Activated CD8-positive, alpha-beta T cell treated with anti-CD3 and anti-CD28 coated beads for 36 hours (primary cell): ENCODE results near the gene SPAG8. TPM values are rescaled to one million over a fixed set of nuclear protein-coding genes. Genes with fewer than 3 reads are reported as not detected.

Source experiments
- ATAC-seq: fragments of 200-7000 bp; cut with Tn5 transposase; one replicate; pipeline ENCODE4 v1.10.0; 2021; ENCODE audit warnings: mild to moderate bottlenecking, moderate library complexity
- CTCF ChIA-PET: fragments of 350-600 bp; sonication (Branson Sonifier 250); formaldehyde crosslinking; loops from one replicate; lab custom pipeline; 2021; ENCODE audit warnings: antibody characterized with exemption; lab: Charles Lee
- POLR2A ChIA-PET: fragments of 350-600 bp; sonication (Branson Sonifier 250); formaldehyde crosslinking; loops from one replicate; lab custom pipeline; 2021; ENCODE audit warnings: antibody characterized with exemption; lab: Charles Lee
- DNase-seq: peaks from one replicate; pipeline ENCODE4 v3.0.0-alpha.2; 2020
- H3K27ac Mint-ChIP-seq: one replicate; pipeline ENCODE4 v1.8.0; 2021; ENCODE audit warnings: mild to moderate bottlenecking, mixed read lengths
- H3K27me3 Mint-ChIP-seq: one replicate; pipeline ENCODE4 v1.8.0; 2021; ENCODE audit warnings: mixed read lengths
- H3K36me3 Mint-ChIP-seq: one replicate; pipeline ENCODE4 v1.8.0; 2021; ENCODE audit warnings: low read depth, mixed read lengths
- H3K4me1 Mint-ChIP-seq: one replicate; pipeline ENCODE4 v1.8.0; 2021; ENCODE audit warnings: low read depth, mixed read lengths
- H3K4me3 Mint-ChIP-seq: one replicate; pipeline ENCODE4 v1.8.0; 2021; ENCODE audit warnings: mild to moderate bottlenecking, moderate library complexity, mixed read lengths
- H3K9me3 Mint-ChIP-seq: one replicate; pipeline ENCODE4 v1.8.0; 2021; ENCODE audit warnings: mixed read lengths
- intact Hi-C: fragments of 100-400 bp; cut with micrococcal nuclease; formaldehyde crosslinking; loops from one replicate; pipeline ENCODE4 v1.10.0; 2022
- total RNA-seq, 2 experiments: library from RNA; stranded (reverse); gene quantifications; one replicate each; pipeline ENCODE4 v1.2.3, GENCODE V29; 2021
- TF ChIP-seq, protein P1 (sequence below): fragments of 200-600 bp; IDR thresholded peaks from one replicate; pipeline ENCODE4 v1.8.0; 2022; ENCODE audit warnings: antibody characterized with exemption, mild to moderate bottlenecking

SPAG8 gene
- total RNA-seq, 2 experiments from 2014 or later = 0.63 to 1.1 TPM

DNA sequence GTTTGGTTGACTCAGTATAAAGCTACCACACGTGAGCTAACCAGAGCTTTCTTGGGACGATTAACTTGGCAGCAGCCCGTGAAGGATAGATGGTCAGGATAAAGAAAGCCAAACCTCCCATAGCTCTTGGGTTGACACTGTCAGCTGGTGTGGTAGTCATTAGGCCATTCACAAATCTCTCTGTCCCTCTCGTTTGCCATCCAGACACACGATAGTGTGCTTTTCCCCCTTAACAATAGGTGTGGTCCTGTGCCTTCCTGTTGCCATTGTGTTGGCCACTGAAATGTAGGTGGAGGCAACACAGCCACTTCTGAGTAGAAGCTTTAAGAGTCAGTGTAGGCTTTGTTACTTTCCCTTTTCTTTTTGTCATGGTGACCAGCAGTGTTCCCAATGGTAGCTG lies 46.4 kb upstream of the SPAG8 start:
- no peak overlapping the region for H3K4me3 Mint-ChIP-seq
- DNase-seq = no peak
- ChIA-PET POLR2A (no interaction called here), CTCF (interaction anchor here (1.1 to 3.7 kb wide), 4 partner anchors 24 to 87 kb away, joined by 3 to 19 read pairs (median 5); no protein-coding TSS in a partner anchor)
- peaks cover 5% of the 10 kb centered on the region for H3K27me3 Mint-ChIP-seq
- H3K36me3 Mint-ChIP-seq = no peaks in the 10 kb centered on the region
- H3K9me3 Mint-ChIP-seq = no peaks in the 10 kb centered on the region
- TF ChIP-seq, protein P1, sequence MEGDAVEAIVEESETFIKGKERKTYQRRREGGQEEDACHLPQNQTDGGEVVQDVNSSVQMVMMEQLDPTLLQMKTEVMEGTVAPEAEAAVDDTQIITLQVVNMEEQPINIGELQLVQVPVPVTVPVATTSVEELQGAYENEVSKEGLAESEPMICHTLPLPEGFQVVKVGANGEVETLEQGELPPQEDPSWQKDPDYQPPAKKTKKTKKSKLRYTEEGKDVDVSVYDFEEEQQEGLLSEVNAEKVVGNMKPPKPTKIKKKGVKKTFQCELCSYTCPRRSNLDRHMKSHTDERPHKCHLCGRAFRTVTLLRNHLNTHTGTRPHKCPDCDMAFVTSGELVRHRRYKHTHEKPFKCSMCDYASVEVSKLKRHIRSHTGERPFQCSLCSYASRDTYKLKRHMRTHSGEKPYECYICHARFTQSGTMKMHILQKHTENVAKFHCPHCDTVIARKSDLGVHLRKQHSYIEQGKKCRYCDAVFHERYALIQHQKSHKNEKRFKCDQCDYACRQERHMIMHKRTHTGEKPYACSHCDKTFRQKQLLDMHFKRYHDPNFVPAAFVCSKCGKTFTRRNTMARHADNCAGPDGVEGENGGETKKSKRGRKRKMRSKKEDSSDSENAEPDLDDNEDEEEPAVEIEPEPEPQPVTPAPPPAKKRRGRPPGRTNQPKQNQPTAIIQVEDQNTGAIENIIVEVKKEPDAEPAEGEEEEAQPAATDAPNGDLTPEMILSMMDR = no peak
- no peak for ATAC-seq
- no peaks in the 10 kb centered on the region for H3K4me1 Mint-ChIP-seq
- intact Hi-C loops = no loop called here
- H3K27ac Mint-ChIP-seq = no peak overlapping the region

GRCh38 chr9:35856882-35857281 lies 44.8 kb upstream of the SPAG8 start:
- TF ChIP-seq, protein P1 = no peak
- H3K4me1 Mint-ChIP-seq = no peaks in the 10 kb centered on the region
- no peaks in the 10 kb centered on the region for H3K36me3 Mint-ChIP-seq
- DNase-seq (no peak), ATAC-seq (no peak)
- H3K27ac Mint-ChIP-seq = no peak overlapping the region
- CTCF ChIA-PET = interaction anchor here (0.8 to 3.7 kb wide), 6 partner anchors 22 to 100 kb away, joined by 3 to 19 read pairs (median 5); no protein-coding TSS in a partner anchor
- POLR2A ChIA-PET = no interaction called here
- intact Hi-C loops = no loop called here
- no peaks in the 10 kb centered on the region for H3K9me3 Mint-ChIP-seq
- H3K27me3 Mint-ChIP-seq = peaks cover 3% of the 10 kb centered on the region
- H3K4me3 Mint-ChIP-seq = no peak overlapping the region

GRCh38 chr9:35856206-35856605 lies 44.1 kb upstream of the SPAG8 start:
- Mint-ChIP-seq H3K4me1 (no peaks in the 10 kb centered on the region), H3K36me3 (no peaks in the 10 kb centered on the region), H3K9me3 (no peaks in the 10 kb centered on the region), H3K27ac (no peak overlapping the region), H3K4me3 (no peak overlapping the region), H3K27me3 (peaks cover under 1% of the 10 kb centered on the region)
- no peak for DNase-seq
- ChIA-PET CTCF (interaction anchor here (0.8 to 3.7 kb wide), 5 partner anchors 21 to 100 kb away, joined by 3 to 19 read pairs (median 5); no protein-coding TSS in a partner anchor), POLR2A (no interaction called here)
- ATAC-seq = no peak
- intact Hi-C loops = no loop called here
- TF ChIP-seq, protein P1 = no peak

- intact Hi-C loops = no loop called here
- TF ChIP-seq, protein P1 = no peak
- CTCF ChIA-PET = interaction anchor here (0.9 kb wide), 1 partner anchor 28 kb away, joined by 3 read pairs; no protein-coding TSS in a partner anchor
- POLR2A ChIA-PET = no interaction called here
- Mint-ChIP-seq H3K36me3 (no peaks in the 10 kb centered on the region), H3K9me3 (no peaks in the 10 kb centered on the region), H3K4me3 (no peak overlapping the region), H3K4me1 (no peaks in the 10 kb centered on the region), H3K27ac (no peak overlapping the region), H3K27me3 (no peaks in the 10 kb centered on the region)
- no peak for DNase-seq
- no peak for ATAC-seq
Observed at GRCh38 chr9:35854091-35854762, 42.2 kb upstream of the SPAG8 start.
